K562 (cell line): Measurements from ENCODE around the gene ZBTB38. TPM values are rescaled to one million over a fixed set of nuclear protein-coding genes. Genes with fewer than 3 reads are reported as not detected.

Experiments
- ATAC-seq: fragments of 200-7000 bp; cut with Tn5 transposase; 3 replicates; pipeline ENCODE4 v1.9.1; 2020; ENCODE audit warnings: moderate library complexity
- BruUV-seq: library from RNA; stranded (reverse); fragments of 400-500 nt; replicated peaks from 2 replicates; lab custom pipeline; 2021; lab: Mats Ljungman, UMichigan
- CTCF ChIA-PET: fragments of 300-600 bp; formaldehyde crosslinking; extraction: SDS; loops from one replicate; lab custom pipeline; 2021; ENCODE audit warnings: low intra/inter-chr PET ratio; lab: Yijun Ruan, JAX
- POLR2A ChIA-PET: fragments of 300-600, 350-650 bp; sonication (Branson Sonifier 250); formaldehyde crosslinking; extraction: SDS; loops from one replicate; lab custom pipeline; 2021; ENCODE audit warnings: antibody characterized with exemption, inconsistent platforms; lab: Yijun Ruan, JAX
- DNase-seq, 4 experiments: peaks; one replicate each; pipeline versions ENCODE4 v3.0.0 to v3.0.0-alpha.2; 2011 to 2018; ENCODE audit warnings: low spot score in 3 of 4, mixed read lengths in 3 of 4; ENCODE audit errors: extremely low read depth in 1 of 4
- FAIRE-seq: peaks from 2 replicates; lab custom pipeline; 2011; peaks lifted over from hg19 to GRCh38; lab: Jason Lieb, UNC
- H2AFZ ChIP-seq: 2 replicates; pipeline ENCODE4 v1.6.0; 2011; ENCODE audit warnings: low read depth, low read length, control low read depth, inconsistent platforms
- H3K27ac ChIP-seq: fragments of 200-600 bp; 3 replicates; pipeline ENCODE4 v1.8.0; 2011; ENCODE audit warnings: low read depth, mild to moderate bottlenecking, control low read depth, inconsistent platforms, low read length, moderate library complexity, mixed read lengths; ENCODE audit errors: extremely low read depth
- H3K27me3 ChIP-seq, 2 experiments: fragments of 300-600 bp in 1 of 2; 2 replicates in 1 of 2; 3 replicates in 1 of 2; pipeline versions ENCODE4 v1.6.0 to v1.8.0; 2011; ENCODE audit warnings: inconsistent platforms in 2 of 2, low read length in 2 of 2, mild to moderate bottlenecking in 1 of 2, mixed read lengths in 1 of 2, moderate library complexity in 1 of 2; ENCODE audit not compliant: control insufficient read depth in 2 of 2, insufficient read depth in 2 of 2
- H3K36me3 ChIP-seq: fragments of 300-600 bp; 3 replicates; pipeline ENCODE4 v1.8.0; 2011; ENCODE audit warnings: mild to moderate bottlenecking, low read length, inconsistent platforms; ENCODE audit not compliant: control insufficient read depth, insufficient read depth
- H3K4me1 ChIP-seq, 2 experiments: fragments of 200-600 bp in 1 of 2; replicated peaks in 1 of 2; 2 replicates in 1 of 2; 3 replicates in 1 of 2; pipeline versions ENCODE4 v1.5.1 to v1.8.0; 2011; ENCODE audit warnings: inconsistent platforms in 2 of 2, low read length in 2 of 2, mild to moderate bottlenecking in 1 of 2, mixed read lengths in 1 of 2, moderate library complexity in 1 of 2; ENCODE audit not compliant: control insufficient read depth in 2 of 2, insufficient read depth in 2 of 2
- H3K4me2 ChIP-seq: 2 replicates; pipeline ENCODE4 v1.6.1; 2011; ENCODE audit warnings: low read length, control low read depth, inconsistent platforms, mixed read lengths; ENCODE audit not compliant: insufficient read depth
- H3K4me3 ChIP-seq: fragments of 200-600 bp; sonication (generic), shearing (Covaris generic); 2 replicates; pipeline ENCODE4 v1.5.1; 2016; ENCODE audit warnings: control low read depth, inconsistent platforms
- H3K79me2 ChIP-seq: fragments of 200-600 bp; 3 replicates; pipeline ENCODE4 v1.8.0; 2011; ENCODE audit warnings: low read length, inconsistent platforms; ENCODE audit not compliant: control insufficient read depth, insufficient read depth
- H3K9ac ChIP-seq, 2 experiments: 2 replicates each; pipeline versions ENCODE4 v1.6.0 to v1.6.1; 2011; ENCODE audit warnings: low read depth in 2 of 2, low read length in 2 of 2, control low read depth in 1 of 2, inconsistent platforms in 1 of 2, mild to moderate bottlenecking in 1 of 2, mixed read lengths in 1 of 2; ENCODE audit not compliant: insufficient read depth in 1 of 2
- H3K9me1 ChIP-seq: one replicate; pipeline ENCODE4 v1.6.0; 2011; ENCODE audit warnings: inconsistent platforms, mild to moderate bottlenecking, low read length, moderate library complexity; ENCODE audit not compliant: control insufficient read depth, insufficient read depth
- H3K9me3 ChIP-seq: replicated peaks from 2 replicates; pipeline ENCODE4 v1.5.1; 2011; ENCODE audit warnings: low read depth, low read length, inconsistent platforms; ENCODE audit not compliant: control insufficient read depth, insufficient read depth
- H4K20me1 ChIP-seq: replicated peaks from 2 replicates; pipeline ENCODE4 v1.6.1; 2011; ENCODE audit warnings: low read length, inconsistent platforms, mixed read lengths; ENCODE audit not compliant: control insufficient read depth, insufficient read depth
- NEUROD1 ChIP-seq: fragments of 150-350 bp; IDR thresholded peaks from 2 replicates; pipeline ENCODE4 v1.6.1; 2014; ENCODE audit warnings: borderline replicate concordance, low read length, low read depth; ENCODE audit not compliant: partially characterized antibody
- NFIC ChIP-seq: fragments of 450-650 bp; IDR thresholded peaks from 2 replicates; pipeline ENCODE4 v1.6.1; 2017; ENCODE audit warnings: mild to moderate bottlenecking, inconsistent platforms
- PTTG1 ChIP-seq: fragments of 450-650 bp; IDR thresholded peaks from 2 replicates; pipeline ENCODE4 v1.6.1; 2016; ENCODE audit warnings: low read depth, mild to moderate bottlenecking, missing genetic modification characterization, missing compliant biosample characterization
- TCF3 ChIP-seq: sonication (generic); formaldehyde crosslinking; IDR thresholded peaks from 2 replicates; pipeline ENCODE4 v1.4.0; 2020; ENCODE audit warnings: mild to moderate bottlenecking, missing genetic modification reagents
- U2AF1 ChIP-seq: fragments of 200-400 bp; formaldehyde crosslinking; optimal IDR thresholded peaks from 2 replicates; pipeline ENCODE3; 2017; ENCODE audit warnings: mild to moderate bottlenecking, low read depth, low read length, moderate library complexity
- ZNF263 ChIP-seq: sonication (generic); formaldehyde crosslinking; IDR thresholded peaks from 2 replicates; pipeline ENCODE4 v1.8.0; 2022; ENCODE audit warnings: mild to moderate bottlenecking, missing genetic modification reagents, borderline replicate concordance
- WGBS: fragments of 100-300 bp; shearing (Covaris generic); methylation state at CpG from one replicate; pipeline ENCODE4 v1.1.6; 2016; ENCODE audit warnings: low coverage, mixed read lengths; ENCODE audit not compliant: insufficient coverage; ENCODE audit errors: missing lambda C conversion rate; 5-methylcytosine and 5-hydroxymethylcytosine counted together
- in situ Hi-C: fragments of 300-500 bp; cut with MboI; formaldehyde crosslinking; loops from 4 replicates; pipeline ENCODE4 v1.15.0; 2018; ENCODE audit warnings: inconsistent platforms, mixed read lengths
- intact Hi-C: fragments of 100-400 bp; cut with micrococcal nuclease; formaldehyde crosslinking; loops from 2 replicates; pipeline ENCODE4 v1.14.2; 2022
- polyA plus RNA-seq, 8 experiments: library from polyadenylated mRNA; depleted of rRNA in 4 of 8; stranded (reverse) in 5 of 8; unstranded in 3 of 8; fragments of >200 nt; fragmentation: Nextera tagmentation in 2 of 8; fragmentation: Illumina TruSeq in 1 of 8; extraction: Ambion mirVana in 2 of 8; extraction: Trizol in 1 of 8; gene quantifications; 2 replicates each; pipeline versions ENCODE4 v1.2.1 to v1.2.3, GENCODE V29; 2011 to 2014; ENCODE audit warnings: inconsistent platforms in 1 of 8, missing spikeins in 1 of 8
- total RNA-seq, 7 experiments: library from RNA; depleted of rRNA in 6 of 7; stranded (reverse); fragments of >200 nt in 6 of 7; fragmentation: Illumina TruSeq in 2 of 7; extraction: Trizol in 2 of 7; gene quantifications; 2 replicates each; pipeline versions ENCODE4 v1.2.1 to v1.2.3, GENCODE V29; 2011 to 2021; ENCODE audit warnings: low replicate concordance in 1 of 7
- TF ChIP-seq, protein P1 (sequence below), 2 experiments: fragments of 450-650 bp in 1 of 2; sonication (generic) in 1 of 2; formaldehyde crosslinking in 1 of 2; IDR thresholded peaks in 1 of 2; conservative IDR thresholded peaks in 1 of 2; 2 replicates each; pipeline versions ENCODE4 v1.6.1 to v1.8.1; 2016 to 2023; ENCODE audit warnings: mild to moderate bottlenecking in 2 of 2, moderate library complexity in 2 of 2, inconsistent platforms in 1 of 2, missing genetic modification reagents in 1 of 2

The ZBTB38 gene
- total and polyA plus RNA-seq, 9 of the 15 experiments (the other 6 are each of a cell fraction or from before 2014, with no cell fraction given), result 12.1 to 39.4 (median 22.9) TPM

DNA sequence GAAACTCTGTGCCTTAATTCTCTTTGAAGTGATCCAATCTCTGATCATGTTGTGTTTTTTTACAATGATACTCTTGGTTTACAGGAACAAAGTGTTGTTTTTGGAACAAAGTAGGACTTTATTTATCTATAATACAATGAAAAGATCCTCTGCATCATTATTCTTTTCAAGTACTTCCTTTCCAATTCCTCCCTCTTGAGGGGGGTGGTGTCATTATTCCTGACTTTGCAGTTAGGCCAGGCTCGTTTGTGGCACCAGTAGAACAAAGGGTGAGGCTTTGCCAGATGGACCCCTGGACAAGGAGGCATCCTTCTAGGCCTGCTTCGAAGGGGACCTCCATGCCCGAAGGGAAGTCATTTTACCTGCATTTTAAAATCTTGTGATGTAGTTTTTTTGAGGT is 41.7 kb upstream of the ZBTB38 start (continued):
- TF ChIP-seq TCF3 (no peak), PTTG1 (tag) (no peak), U2AF1 (no peak)

DNA sequence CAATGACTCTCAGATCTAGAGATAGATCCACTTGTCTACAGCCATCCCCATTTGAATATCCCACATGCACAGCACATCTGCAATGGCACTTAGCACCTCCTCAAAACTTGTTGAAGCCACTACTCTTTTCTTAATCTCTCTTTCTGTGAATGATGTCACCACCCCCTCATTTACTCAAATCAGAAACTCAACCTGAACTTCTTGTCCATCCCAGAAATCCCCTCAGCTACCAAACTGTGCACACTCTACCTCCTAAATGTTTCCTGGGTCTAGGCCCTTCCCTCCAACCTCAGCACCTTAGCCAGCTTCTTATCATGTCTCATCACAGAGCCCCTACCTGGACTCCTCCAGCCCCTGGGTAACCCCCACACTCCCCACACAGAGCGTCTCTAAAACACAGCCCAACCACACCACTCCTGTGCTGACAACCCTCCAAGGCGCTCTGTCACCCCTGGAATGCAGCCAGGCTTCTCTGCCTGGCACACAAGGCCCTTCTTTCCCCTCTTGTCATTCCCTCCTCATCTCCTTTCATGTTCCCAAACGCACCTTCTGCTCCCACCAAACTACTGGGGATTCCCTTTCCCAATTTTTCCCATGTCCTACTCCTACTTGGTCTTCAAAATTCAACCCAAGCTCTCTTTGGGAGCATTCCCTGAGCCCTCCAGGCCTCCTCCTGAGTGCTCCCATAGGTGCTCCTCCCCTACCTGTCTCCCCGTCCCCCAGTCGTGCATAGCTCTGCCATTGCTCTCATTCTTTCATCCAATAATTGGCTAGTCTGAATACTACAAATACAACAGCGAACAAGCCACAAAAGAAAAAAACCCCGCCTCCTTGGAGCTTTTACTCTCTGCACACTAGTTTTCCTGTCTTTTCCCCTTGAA is 39.8 kb upstream of the ZBTB38 start:
- peaks cover 12 to 48% of the 10 kb centered on the region in 2 experiments for H3K4me1 ChIP-seq
- WGBS, result 54% methylated on average over 7 of the region's 7 CpGs
- no peaks in the 10 kb centered on the region for H4K20me1 ChIP-seq
- ATAC-seq (no peak; the same call in 2 of the 3 replicates), FAIRE-seq (no peak), DNase-seq (peak in 1 of 4 experiments; percentile 35)
- TF ChIP-seq, protein P1, sequence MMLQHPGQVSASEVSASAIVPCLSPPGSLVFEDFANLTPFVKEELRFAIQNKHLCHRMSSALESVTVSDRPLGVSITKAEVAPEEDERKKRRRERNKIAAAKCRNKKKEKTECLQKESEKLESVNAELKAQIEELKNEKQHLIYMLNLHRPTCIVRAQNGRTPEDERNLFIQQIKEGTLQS (IDR thresholded peaks at IDR 0.05), result peak; percentile 63
- TF ChIP-seq, protein P1 (CRISPR knock-in tag; conservative IDR thresholded peaks at IDR 0.05), result no peak
- TF ChIP-seq ZNF263 (peak; percentile 88), NEUROD1 (no peak), NFIC (peak; percentile 52)
- no peaks in the 10 kb centered on the region for H3K36me3 ChIP-seq
- no peak overlapping the region for H3K27ac ChIP-seq
- H3K9me1 ChIP-seq, result no peaks in the 10 kb centered on the region
- H2AFZ ChIP-seq, result peak overlapping the region; percentile 54; the same call in 1 of the 2 replicates
- POLR2A ChIA-PET, result interaction anchor here (0.6 kb wide), 2 partner anchors 38 to 118 kb away, joined by 3 read pairs; no protein-coding TSS in a partner anchor
- CTCF ChIA-PET, result no interaction called here
- peak overlapping the region in 1 of 2 experiments; percentile 3; a peak in 1 of 4 replicates for H3K9ac ChIP-seq
- BruUV-seq, result no TSS peak
- in situ Hi-C loops (no loop called here), intact Hi-C loops (no loop called here)
- no peak overlapping the region for H3K4me3 ChIP-seq
- H3K9me3 ChIP-seq, result no peaks in the 10 kb centered on the region
- H3K4me2 ChIP-seq, result no peak overlapping the region
- H3K27me3 ChIP-seq, result no peaks in the 10 kb centered on the region
- no peaks in the 10 kb centered on the region for H3K79me2 ChIP-seq
